GM18909 (cell line): ENCODE data around the gene ATXN7L1.

Experiments
- ATAC-seq: cut with Tn5 transposase; IDR thresholded peaks from one replicate; pipeline ENCODE4 v1.9.1; 2021; ENCODE audit warnings: mild to moderate bottlenecking; ENCODE audit not compliant: unreplicated experiment, poor library complexity

The ATXN7L1 gene

GRCh38 chr7:105830405-105831301 is 45.7 kb downstream of the ATXN7L1 start:
- ATAC-seq = no peak

GRCh38 chr7:105829681-105830322 is 46.6 kb downstream of the ATXN7L1 start:
- ATAC-seq = no peak

- ATAC-seq = no peak
These were observed 48.3 kb downstream of the ATXN7L1 start for GRCh38 chr7:105828141-105828540.

- no peak for ATAC-seq
These were observed 49.1 kb downstream of the ATXN7L1 start for GRCh38 chr7:105827151-105827875.

- ATAC-seq = no peak
These were observed 50.3 kb downstream of the ATXN7L1 start for GRCh38 chr7:105826143-105826542.

- ATAC-seq = no peak
These were observed 51.0 kb downstream of the ATXN7L1 start for GRCh38 chr7:105825371-105825770.

GRCh38 chr7:105822806-105823205 is 53.6 kb downstream of the ATXN7L1 start:
- ATAC-seq = no peak

- ATAC-seq = no peak
These were observed 54.9 kb downstream of the ATXN7L1 start for GRCh38 chr7:105821527-105821926.

- no peak for ATAC-seq
These were observed 55.9 kb downstream of the ATXN7L1 start for GRCh38 chr7:105820363-105821066.

GRCh38 chr7:105819559-105819958 is 56.8 kb downstream of the ATXN7L1 start:
- no peak for ATAC-seq

- no peak for ATAC-seq
These were observed 59.3 kb downstream of the ATXN7L1 start for GRCh38 chr7:105816954-105817615.

GRCh38 chr7:105816266-105816843 is 60.0 kb downstream of the ATXN7L1 start:
- no peak for ATAC-seq

- ATAC-seq = no peak
These were observed 60.8 kb downstream of the ATXN7L1 start for GRCh38 chr7:105815576-105815975.

GRCh38 chr7:105814481-105814880 is 61.9 kb downstream of the ATXN7L1 start:
- ATAC-seq = no peak

- ATAC-seq = no peak
These were observed 65.1 kb downstream of the ATXN7L1 start for GRCh38 chr7:105811189-105811847.

GRCh38 chr7:105810556-105810955 is 65.8 kb downstream of the ATXN7L1 start:
- ATAC-seq = no peak

GRCh38 chr7:105808703-105809590 is 67.5 kb downstream of the ATXN7L1 start:
- peak; percentile 97 for ATAC-seq

- no peak for ATAC-seq
These were observed 68.2 kb downstream of the ATXN7L1 start for GRCh38 chr7:105808209-105808608.
